ENCODE results near the gene ARHGDIG. TPM values are rescaled to one million over a fixed set of nuclear protein-coding genes. Genes with fewer than 3 reads are reported as not detected.

Gene ARHGDIG
- total and polyA plus RNA-seq, 9 of the 15 experiments (the other 6 are each of a cell fraction or from before 2014, with no cell fraction given): 0.36 to 2.5 (median 0.64) TPM; not detected in 2

DNA sequence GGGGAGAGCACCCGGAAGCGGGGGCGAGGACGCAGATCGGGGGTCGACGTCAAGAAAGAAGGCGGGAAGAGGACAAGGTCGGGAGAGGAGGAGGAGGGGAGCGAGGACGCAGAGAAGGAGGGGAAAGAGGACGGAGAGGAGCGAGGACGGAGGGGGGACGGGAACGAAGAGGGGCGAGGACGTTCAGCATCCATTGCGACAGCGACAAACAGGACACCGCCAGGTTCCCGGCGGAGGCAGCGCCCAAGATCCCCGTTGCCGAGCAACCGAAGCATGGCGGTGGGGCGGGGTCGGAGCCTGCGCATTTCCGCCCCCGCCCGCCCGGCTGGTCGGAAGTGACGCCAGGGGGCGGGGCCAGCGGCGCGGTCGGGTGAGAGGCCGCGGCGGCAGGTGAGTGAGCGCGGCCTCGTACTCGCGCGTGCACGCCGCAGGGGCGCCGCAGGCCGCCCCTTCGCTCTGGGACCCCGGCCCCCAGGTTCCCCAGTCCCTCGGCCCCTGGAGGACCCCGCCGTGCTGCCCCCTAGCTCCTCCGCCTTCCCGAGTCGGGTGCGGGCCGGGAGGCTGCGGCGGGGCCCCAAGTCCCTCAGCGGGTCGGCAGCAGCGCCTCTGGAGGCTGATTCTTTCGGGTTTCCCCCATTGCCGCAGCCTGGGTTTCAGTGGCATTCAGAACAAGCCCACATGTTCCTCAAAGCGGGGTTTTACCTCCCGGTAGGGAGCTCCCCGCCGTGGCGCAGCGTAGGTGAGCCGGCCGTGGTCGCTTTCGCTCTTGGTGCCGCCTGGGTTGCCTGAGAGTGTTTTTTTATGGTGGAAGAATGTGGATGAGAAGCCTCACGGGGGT lies 45.7 kb upstream of the ARHGDIG start, which contains the start of gene FAM234A (continued):
- no peak for TF ChIP-seq GTF2A2 (tag; IDR thresholded peaks at IDR 0.05)
- peak; percentile 56 for TF ChIP-seq RBBP5 (IDR thresholded peaks at IDR 0.05; ENCODE audit: borderline replicate concordance, insufficient read depth, low read length, poor library complexity, severe bottlenecking)
- TF ChIP-seq FOXK2 (conservative IDR thresholded peaks at IDR 0.05 in 1 of 2, IDR thresholded peaks at IDR 0.05 in 1 of 2; ENCODE audit: low read depth in 2 of 2): peak; percentile 67 to 80
- TF ChIP-seq, protein P1, sequence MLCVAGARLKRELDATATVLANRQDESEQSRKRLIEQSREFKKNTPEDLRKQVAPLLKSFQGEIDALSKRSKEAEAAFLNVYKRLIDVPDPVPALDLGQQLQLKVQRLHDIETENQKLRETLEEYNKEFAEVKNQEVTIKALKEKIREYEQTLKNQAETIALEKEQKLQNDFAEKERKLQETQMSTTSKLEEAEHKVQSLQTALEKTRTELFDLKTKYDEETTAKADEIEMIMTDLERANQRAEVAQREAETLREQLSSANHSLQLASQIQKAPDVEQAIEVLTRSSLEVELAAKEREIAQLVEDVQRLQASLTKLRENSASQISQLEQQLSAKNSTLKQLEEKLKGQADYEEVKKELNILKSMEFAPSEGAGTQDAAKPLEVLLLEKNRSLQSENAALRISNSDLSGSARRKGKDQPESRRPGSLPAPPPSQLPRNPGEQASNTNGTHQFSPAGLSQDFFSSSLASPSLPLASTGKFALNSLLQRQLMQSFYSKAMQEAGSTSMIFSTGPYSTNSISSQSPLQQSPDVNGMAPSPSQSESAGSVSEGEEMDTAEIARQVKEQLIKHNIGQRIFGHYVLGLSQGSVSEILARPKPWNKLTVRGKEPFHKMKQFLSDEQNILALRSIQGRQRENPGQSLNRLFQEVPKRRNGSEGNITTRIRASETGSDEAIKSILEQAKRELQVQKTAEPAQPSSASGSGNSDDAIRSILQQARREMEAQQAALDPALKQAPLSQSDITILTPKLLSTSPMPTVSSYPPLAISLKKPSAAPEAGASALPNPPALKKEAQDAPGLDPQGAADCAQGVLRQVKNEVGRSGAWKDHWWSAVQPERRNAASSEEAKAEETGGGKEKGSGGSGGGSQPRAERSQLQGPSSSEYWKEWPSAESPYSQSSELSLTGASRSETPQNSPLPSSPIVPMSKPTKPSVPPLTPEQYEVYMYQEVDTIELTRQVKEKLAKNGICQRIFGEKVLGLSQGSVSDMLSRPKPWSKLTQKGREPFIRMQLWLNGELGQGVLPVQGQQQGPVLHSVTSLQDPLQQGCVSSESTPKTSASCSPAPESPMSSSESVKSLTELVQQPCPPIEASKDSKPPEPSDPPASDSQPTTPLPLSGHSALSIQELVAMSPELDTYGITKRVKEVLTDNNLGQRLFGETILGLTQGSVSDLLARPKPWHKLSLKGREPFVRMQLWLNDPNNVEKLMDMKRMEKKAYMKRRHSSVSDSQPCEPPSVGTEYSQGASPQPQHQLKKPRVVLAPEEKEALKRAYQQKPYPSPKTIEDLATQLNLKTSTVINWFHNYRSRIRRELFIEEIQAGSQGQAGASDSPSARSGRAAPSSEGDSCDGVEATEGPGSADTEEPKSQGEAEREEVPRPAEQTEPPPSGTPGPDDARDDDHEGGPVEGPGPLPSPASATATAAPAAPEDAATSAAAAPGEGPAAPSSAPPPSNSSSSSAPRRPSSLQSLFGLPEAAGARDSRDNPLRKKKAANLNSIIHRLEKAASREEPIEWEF (CRISPR knock-in tag; IDR thresholded peaks at IDR 0.05): no peak
- TF ChIP-seq GTF3C2 (IDR thresholded peaks at IDR 0.05; ENCODE audit: borderline replicate concordance, extremely low read depth, insufficient read length): no peak
- peak; percentile 64; the same call in 1 of the 2 replicates for TF ChIP-seq CC2D1A (IDR thresholded peaks at IDR 0.05)
- no peak for TF ChIP-seq ZNF408 (CRISPR knock-in tag; IDR thresholded peaks at IDR 0.05; ENCODE audit: low read depth)
- no peak for TF ChIP-seq TCF3 (CRISPR knock-in tag; IDR thresholded peaks at IDR 0.05)
- no peak for TF ChIP-seq ZNF583 (CRISPR knock-in tag; IDR thresholded peaks at IDR 0.05)
- TF ChIP-seq KHSRP (IDR thresholded peaks at IDR 0.05): no peak
- TF ChIP-seq NCOA6 (IDR thresholded peaks at IDR 0.05): no peak
- TF ChIP-seq HNRNPUL1 (IDR thresholded peaks at IDR 0.05; ENCODE audit: low read length): no peak
- peak; percentile 84 for TF ChIP-seq POLR2A (conservative IDR thresholded peaks at IDR 0.05)
- peak; percentile 73 for TF ChIP-seq KDM5B (IDR thresholded peaks at IDR 0.05; ENCODE audit: insufficient replicate concordance, low read depth, low read length)
- TF ChIP-seq MYC (IDR thresholded peaks at IDR 0.05; ENCODE audit: low read depth, low read length): peak; percentile 65
- no peak for TF ChIP-seq MYC (CRISPR knock-in tag; IDR thresholded peaks at IDR 0.05; ENCODE audit: borderline replicate concordance, low read depth)
- TF ChIP-seq ZSCAN29 (IDR thresholded peaks at IDR 0.05): peak; percentile 73; the same call in 1 of the 2 replicates
- no peak for TF ChIP-seq NELFE (IDR thresholded peaks at IDR 0.05; ENCODE audit: insufficient read depth, insufficient read length)
- no peak for TF ChIP-seq BMI1 (IDR thresholded peaks at IDR 0.05; ENCODE audit: low read length)
- TF ChIP-seq KLF16 (IDR thresholded peaks at IDR 0.05): no peak
- no peak for TF ChIP-seq HDAC3 (IDR thresholded peaks at IDR 0.05; ENCODE audit: borderline replicate concordance, partially characterized antibody)
- TF ChIP-seq STAT5B (CRISPR knock-in tag; IDR thresholded peaks at IDR 0.05): no peak
- no peak for TF ChIP-seq COPS2 (conservative IDR thresholded peaks at IDR 0.05)
